ENCODE measurements around the gene OR9I1.

Gene OR9I1

GRCh38 chr11:58134151-58134550, 8.8 kb upstream of the OR9I1 start:
- POLR2A ChIA-PET: no interaction called here
- Histone ChIP-seq H3K4me1 (ENCODE audit: control extremely low read depth in 1 of 4, control insufficient read depth in 4 of 4, insufficient read depth in 4 of 4, low read length in 3 of 4) (no peaks in the 10 kb centered on the region), H3K27ac (ENCODE audit: insufficient read depth in 1 of 2, low read depth in 1 of 2, low read length in 2 of 2, poor library complexity in 1 of 2, severe bottlenecking in 2 of 2) (no peak overlapping the region), H3K36me3 (ENCODE audit: control insufficient read depth in 4 of 4, insufficient read depth in 4 of 4, low read length in 3 of 4) (no peaks in the 10 kb centered on the region), H3K9me3 (ENCODE audit: control extremely low read depth in 1 of 5, control insufficient read depth in 4 of 5, insufficient read depth in 2 of 5, low read depth in 1 of 5, low read length in 4 of 5) (no peaks in the 10 kb centered on the region), H3K27me3 (replicated peaks in 2 of 5; ENCODE audit: control insufficient read depth in 4 of 5, insufficient read depth in 5 of 5, low read length in 4 of 5) (no peaks in the 10 kb centered on the region), H3K4me3 (ENCODE audit: control insufficient read depth in 1 of 7, extremely low read depth in 1 of 7, insufficient read depth in 4 of 7, low read depth in 2 of 7, low read length in 6 of 7) (no peak overlapping the region)
- 86% methylated on average over 1 of the region's 1 CpG for WGBS (ENCODE audit: insufficient coverage)
- DNase-seq: no peak
- CTCF ChIA-PET: no interaction called here

GRCh38 chr11:58133309-58134076, 8.2 kb upstream of the OR9I1 start:
- Histone ChIP-seq H3K27me3 (replicated peaks in 2 of 5; ENCODE audit: control insufficient read depth in 4 of 5, insufficient read depth in 5 of 5, low read length in 4 of 5) (no peaks in the 10 kb centered on the region), H3K36me3 (ENCODE audit: control insufficient read depth in 4 of 4, insufficient read depth in 4 of 4, low read length in 3 of 4) (no peaks in the 10 kb centered on the region), H3K4me3 (ENCODE audit: control insufficient read depth in 1 of 7, extremely low read depth in 1 of 7, insufficient read depth in 4 of 7, low read depth in 2 of 7, low read length in 6 of 7) (no peak overlapping the region), H3K4me1 (ENCODE audit: control extremely low read depth in 1 of 4, control insufficient read depth in 4 of 4, insufficient read depth in 4 of 4, low read length in 3 of 4) (no peaks in the 10 kb centered on the region), H3K27ac (ENCODE audit: insufficient read depth in 1 of 2, low read depth in 1 of 2, low read length in 2 of 2, poor library complexity in 1 of 2, severe bottlenecking in 2 of 2) (no peak overlapping the region), H3K9me3 (ENCODE audit: control extremely low read depth in 1 of 5, control insufficient read depth in 4 of 5, insufficient read depth in 2 of 5, low read depth in 1 of 5, low read length in 4 of 5) (no peaks in the 10 kb centered on the region)
- CTCF ChIA-PET: no interaction called here
- DNase-seq: no peak
- POLR2A ChIA-PET: no interaction called here
- 77% methylated on average over 6 of the region's 7 CpGs for WGBS (ENCODE audit: insufficient coverage)

DNA sequence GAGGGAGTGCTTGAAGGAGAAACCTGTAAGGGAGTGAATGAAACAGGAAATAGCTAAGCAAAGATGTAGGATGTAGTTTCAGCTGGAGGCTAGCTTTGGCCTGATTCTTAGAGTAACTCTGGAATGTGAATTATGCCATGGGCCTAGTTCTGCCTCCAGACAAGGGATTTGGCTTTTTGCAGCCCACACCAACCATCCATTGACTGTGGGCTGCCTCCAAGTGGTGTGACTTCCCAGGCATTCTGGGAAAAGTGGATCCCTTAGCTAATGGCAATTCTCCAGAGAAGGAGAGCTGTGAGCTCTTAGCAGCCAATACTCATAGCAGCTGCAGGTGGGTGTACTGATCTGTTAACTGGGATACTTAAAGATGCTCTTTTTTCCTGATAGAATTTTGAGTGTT, 2.0 kb upstream of the OR9I1 start:
- H3K27ac ChIP-seq (ENCODE audit: insufficient read depth in 1 of 2, low read depth in 1 of 2, low read length in 2 of 2, poor library complexity in 1 of 2, severe bottlenecking in 2 of 2): no peak overlapping the region
- no peak for DNase-seq
- no peaks in the 10 kb centered on the region for H3K4me1 ChIP-seq (ENCODE audit: control extremely low read depth in 1 of 4, control insufficient read depth in 4 of 4, insufficient read depth in 4 of 4, low read length in 3 of 4)
- H3K4me3 ChIP-seq (ENCODE audit: control insufficient read depth in 1 of 7, extremely low read depth in 1 of 7, insufficient read depth in 4 of 7, low read depth in 2 of 7, low read length in 6 of 7): no peak overlapping the region
- no peaks in the 10 kb centered on the region for H3K9me3 ChIP-seq (ENCODE audit: control extremely low read depth in 1 of 5, control insufficient read depth in 4 of 5, insufficient read depth in 2 of 5, low read depth in 1 of 5, low read length in 4 of 5)
- ChIA-PET POLR2A (no interaction called here), CTCF (no interaction called here)
- no peaks in the 10 kb centered on the region for H3K27me3 ChIP-seq (replicated peaks in 2 of 5; ENCODE audit: control insufficient read depth in 4 of 5, insufficient read depth in 5 of 5, low read length in 4 of 5)
- H3K36me3 ChIP-seq (ENCODE audit: control insufficient read depth in 4 of 4, insufficient read depth in 4 of 4, low read length in 3 of 4): no peaks in the 10 kb centered on the region

GRCh38 chr11:58121096-58121495, 4.2 kb downstream of the OR9I1 start:
- DNase-seq: no peak
- H3K27ac ChIP-seq (ENCODE audit: insufficient read depth in 1 of 2, low read depth in 1 of 2, low read length in 2 of 2, poor library complexity in 1 of 2, severe bottlenecking in 2 of 2): no peak overlapping the region
- POLR2A ChIA-PET: no interaction called here
- H3K36me3 ChIP-seq (ENCODE audit: control insufficient read depth in 4 of 4, insufficient read depth in 4 of 4, low read length in 3 of 4): no peaks in the 10 kb centered on the region
- WGBS (ENCODE audit: insufficient coverage): 80% methylated on average over 1 of the region's 1 CpG
- CTCF ChIA-PET: no interaction called here
- no peaks in the 10 kb centered on the region for H3K4me1 ChIP-seq (ENCODE audit: control extremely low read depth in 1 of 4, control insufficient read depth in 4 of 4, insufficient read depth in 4 of 4, low read length in 3 of 4)
- H3K27me3 ChIP-seq (replicated peaks in 2 of 5; ENCODE audit: control insufficient read depth in 4 of 5, insufficient read depth in 5 of 5, low read length in 4 of 5): no peaks in the 10 kb centered on the region
- no peak overlapping the region for H3K4me3 ChIP-seq (ENCODE audit: control insufficient read depth in 1 of 7, extremely low read depth in 1 of 7, insufficient read depth in 4 of 7, low read depth in 2 of 7, low read length in 6 of 7)
- H3K9me3 ChIP-seq (ENCODE audit: control extremely low read depth in 1 of 5, control insufficient read depth in 4 of 5, insufficient read depth in 2 of 5, low read depth in 1 of 5, low read length in 4 of 5): no peaks in the 10 kb centered on the region

DNA sequence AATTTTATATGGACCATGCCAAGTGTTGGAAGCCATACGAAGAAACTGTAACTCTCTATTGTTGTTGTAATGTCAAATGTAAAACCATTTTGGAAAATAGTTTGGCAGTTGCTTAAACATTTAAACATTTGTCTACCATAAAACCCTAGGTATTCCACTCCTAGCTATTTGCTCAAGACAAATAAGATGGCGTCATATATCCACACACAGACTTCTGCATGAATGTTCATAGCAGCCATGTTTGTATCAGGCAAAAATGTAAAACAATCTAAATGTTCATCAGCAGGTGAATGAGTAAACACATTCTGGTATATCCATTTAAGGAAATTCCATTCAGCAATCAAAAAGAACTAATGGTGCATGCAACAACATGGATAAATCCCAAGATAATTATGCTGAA, 27.9 kb downstream of the OR9I1 start:
- H3K27ac ChIP-seq (ENCODE audit: insufficient read depth in 1 of 2, low read depth in 1 of 2, low read length in 2 of 2, poor library complexity in 1 of 2, severe bottlenecking in 2 of 2): no peak overlapping the region
- H3K27me3 ChIP-seq (replicated peaks in 2 of 5; ENCODE audit: control insufficient read depth in 4 of 5, insufficient read depth in 5 of 5, low read length in 4 of 5): no peaks in the 10 kb centered on the region
- no peaks in the 10 kb centered on the region for H3K9me3 ChIP-seq (ENCODE audit: control extremely low read depth in 1 of 5, control insufficient read depth in 4 of 5, insufficient read depth in 2 of 5, low read depth in 1 of 5, low read length in 4 of 5)
- H3K4me3 ChIP-seq (ENCODE audit: control insufficient read depth in 1 of 7, extremely low read depth in 1 of 7, insufficient read depth in 4 of 7, low read depth in 2 of 7, low read length in 6 of 7): no peak overlapping the region
- ChIA-PET CTCF (no interaction called here), POLR2A (no interaction called here)
- no CpG with 5 or more reads among the region's 2 CpGs for WGBS (ENCODE audit: insufficient coverage)
- DNase-seq: no peak
- H3K36me3 ChIP-seq (ENCODE audit: control insufficient read depth in 4 of 4, insufficient read depth in 4 of 4, low read length in 3 of 4): no peaks in the 10 kb centered on the region
- no peaks in the 10 kb centered on the region for H3K4me1 ChIP-seq (ENCODE audit: control extremely low read depth in 1 of 4, control insufficient read depth in 4 of 4, insufficient read depth in 4 of 4, low read length in 3 of 4)

DNA sequence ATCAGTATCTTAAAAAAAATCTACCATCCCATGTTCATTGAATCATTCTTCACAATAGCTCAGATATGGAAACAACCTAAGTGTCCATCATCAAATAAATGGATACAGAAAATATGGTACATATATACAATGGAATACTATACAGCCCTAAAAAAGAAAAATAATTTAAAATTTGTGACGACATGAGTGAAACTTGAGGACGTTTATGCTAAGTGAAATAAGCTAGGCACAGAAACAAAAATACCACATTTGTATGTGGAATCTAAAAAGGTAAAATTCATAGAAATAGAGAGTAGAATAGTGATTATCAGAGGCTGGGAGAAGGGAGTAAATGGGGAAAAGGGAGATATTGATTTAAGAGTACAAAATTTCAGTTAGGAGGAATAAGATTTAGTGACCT, 38.8 kb downstream of the OR9I1 start:
- no peak overlapping the region for H3K27ac ChIP-seq (ENCODE audit: insufficient read depth in 1 of 2, low read depth in 1 of 2, low read length in 2 of 2, poor library complexity in 1 of 2, severe bottlenecking in 2 of 2)
- no peak overlapping the region for H3K4me3 ChIP-seq (ENCODE audit: control insufficient read depth in 1 of 7, extremely low read depth in 1 of 7, insufficient read depth in 4 of 7, low read depth in 2 of 7, low read length in 6 of 7)
- WGBS (ENCODE audit: insufficient coverage): no CpG with 5 or more reads among the region's 2 CpGs
- no peaks in the 10 kb centered on the region for H3K9me3 ChIP-seq (ENCODE audit: control extremely low read depth in 1 of 5, control insufficient read depth in 4 of 5, insufficient read depth in 2 of 5, low read depth in 1 of 5, low read length in 4 of 5)
- no peaks in the 10 kb centered on the region for H3K36me3 ChIP-seq (ENCODE audit: control insufficient read depth in 4 of 4, insufficient read depth in 4 of 4, low read length in 3 of 4)
- CTCF ChIA-PET: no interaction called here
- DNase-seq: no peak
- no peaks in the 10 kb centered on the region for H3K4me1 ChIP-seq (ENCODE audit: control extremely low read depth in 1 of 4, control insufficient read depth in 4 of 4, insufficient read depth in 4 of 4, low read length in 3 of 4)
- H3K27me3 ChIP-seq (replicated peaks in 2 of 5; ENCODE audit: control insufficient read depth in 4 of 5, insufficient read depth in 5 of 5, low read length in 4 of 5): no peaks in the 10 kb centered on the region
- POLR2A ChIA-PET: no interaction called here

DNA sequence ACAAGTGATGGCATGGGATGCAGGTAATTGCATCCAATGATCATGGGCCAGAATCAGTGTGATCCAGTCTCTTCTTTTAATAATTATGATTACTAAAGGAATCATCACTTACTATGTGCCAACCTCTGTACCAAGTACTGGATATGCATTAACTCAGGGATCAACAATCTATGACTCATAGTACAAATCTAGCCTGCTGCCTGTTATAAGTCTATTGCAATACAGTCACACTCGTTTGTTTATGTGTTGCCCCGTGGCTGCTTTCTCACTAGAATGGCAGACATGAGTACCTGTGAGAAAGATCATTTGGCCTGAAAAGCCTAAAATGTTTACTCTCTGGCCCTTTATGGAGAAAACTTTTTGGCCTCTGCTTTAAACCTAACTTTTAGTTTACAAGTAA, 49.5 kb downstream of the OR9I1 start:
- no peaks in the 10 kb centered on the region for H3K27me3 ChIP-seq (replicated peaks in 2 of 5; ENCODE audit: control insufficient read depth in 4 of 5, insufficient read depth in 5 of 5, low read length in 4 of 5)
- no peaks in the 10 kb centered on the region for H3K4me1 ChIP-seq (ENCODE audit: control extremely low read depth in 1 of 4, control insufficient read depth in 4 of 4, insufficient read depth in 4 of 4, low read length in 3 of 4)
- POLR2A ChIA-PET: no interaction called here
- H3K9me3 ChIP-seq (ENCODE audit: control extremely low read depth in 1 of 5, control insufficient read depth in 4 of 5, insufficient read depth in 2 of 5, low read depth in 1 of 5, low read length in 4 of 5): no peaks in the 10 kb centered on the region
- H3K4me3 ChIP-seq (ENCODE audit: control insufficient read depth in 1 of 7, extremely low read depth in 1 of 7, insufficient read depth in 4 of 7, low read depth in 2 of 7, low read length in 6 of 7): no peak overlapping the region
- H3K36me3 ChIP-seq (ENCODE audit: control insufficient read depth in 4 of 4, insufficient read depth in 4 of 4, low read length in 3 of 4): no peaks in the 10 kb centered on the region
- no peak overlapping the region for H3K27ac ChIP-seq (ENCODE audit: insufficient read depth in 1 of 2, low read depth in 1 of 2, low read length in 2 of 2, poor library complexity in 1 of 2, severe bottlenecking in 2 of 2)
- DNase-seq: no peak
- CTCF ChIA-PET: no interaction called here
- WGBS (ENCODE audit: insufficient coverage): 50% methylated on average over 2 of the region's 2 CpGs
